Calu3 (cell line): Measurements from ENCODE around the gene IRF2. TPM values are rescaled to one million over a fixed set of nuclear protein-coding genes. Genes with fewer than 3 reads are reported as not detected.

Source experiments
- BruUV-seq: library from RNA; stranded (reverse); fragments of 400-500 nt; replicated peaks from 2 replicates; lab custom pipeline; 2021; lab: Mats Ljungman, UMichigan
- CTCF ChIA-PET: fragments of 300-600 bp; sonication (Branson Sonifier 250); formaldehyde crosslinking; loops from one replicate; lab custom pipeline; 2022; ENCODE audit warnings: antibody characterized with exemption; lab: Charles Lee
- DNase-seq: peaks from one replicate; pipeline ENCODE4 v3.0.0; 2022
- H3K27ac Mint-ChIP-seq: one replicate; pipeline ENCODE4 v1.8.0; 2022; ENCODE audit warnings: mixed read lengths; ENCODE audit not compliant: unreplicated experiment
- H3K27me3 Mint-ChIP-seq: one replicate; pipeline ENCODE4 v1.8.0; 2022; ENCODE audit warnings: mixed read lengths; ENCODE audit not compliant: unreplicated experiment
- H3K36me3 Mint-ChIP-seq: one replicate; pipeline ENCODE4 v1.8.0; 2022; ENCODE audit warnings: mild to moderate bottlenecking, moderate library complexity, mixed read lengths; ENCODE audit not compliant: insufficient read depth, unreplicated experiment
- H3K4me1 Mint-ChIP-seq: one replicate; pipeline ENCODE4 v1.8.0; 2022; ENCODE audit warnings: mild to moderate bottlenecking, low read depth, mixed read lengths; ENCODE audit not compliant: unreplicated experiment
- H3K4me3 Mint-ChIP-seq: one replicate; pipeline ENCODE4 v1.8.0; 2022; ENCODE audit warnings: mild to moderate bottlenecking, low read depth, moderate library complexity, mixed read lengths; ENCODE audit not compliant: unreplicated experiment
- H3K9me3 Mint-ChIP-seq: one replicate; pipeline ENCODE4 v1.8.0; 2022; ENCODE audit warnings: low read depth, mixed read lengths; ENCODE audit not compliant: unreplicated experiment
- CTCF ChIP-seq: fragments of 200-600 bp; IDR thresholded peaks from one replicate; pipeline ENCODE4 v1.8.0; 2022; ENCODE audit warnings: antibody characterized with exemption; ENCODE audit not compliant: unreplicated experiment
- intact Hi-C: fragments of 100-400 bp; cut with micrococcal nuclease; formaldehyde crosslinking; loops from one replicate; pipeline ENCODE4 v1.10.0; 2022; ENCODE audit not compliant: unreplicated experiment
- total RNA-seq: library from RNA; stranded (reverse); gene quantifications from 2 replicates; pipeline ENCODE4 v1.2.3, GENCODE V29; 2022

The IRF2 gene
- total RNA-seq, 1 experiment from 2014 or later, result 27.3 TPM

GRCh38 chr4:184475096-184475461 lies 729 bp upstream of the IRF2 start:
- Mint-ChIP-seq H3K27me3 (no peaks in the 10 kb centered on the region), H3K4me1 (peaks cover 15% of the 10 kb centered on the region), H3K27ac (peak overlapping the region; percentile 96), H3K36me3 (peaks cover 39% of the 10 kb centered on the region), H3K9me3 (no peaks in the 10 kb centered on the region), H3K4me3 (peak overlapping the region; percentile 88)
- intact Hi-C loops, result loop anchor here (2.0 kb wide), 2 partner anchors 62 to 186 kb away; no protein-coding TSS in a partner anchor
- no peak for TF ChIP-seq CTCF
- CTCF ChIA-PET, result interaction anchor here (0.9 to 1.2 kb wide), 3 partner anchors 39 to 211 kb away, joined by 3 read pairs; no protein-coding TSS in a partner anchor
- TSS peak; percentile 79 for BruUV-seq
- peak; percentile 13 for DNase-seq

GRCh38 chr4:184473499-184474262 lies 669 bp downstream of the IRF2 start:
- peak overlapping the region; percentile 88 for H3K4me3 Mint-ChIP-seq
- H3K27ac Mint-ChIP-seq, result peak overlapping the region; percentile 96
- H3K9me3 Mint-ChIP-seq, result no peaks in the 10 kb centered on the region
- H3K36me3 Mint-ChIP-seq, result peaks cover 39% of the 10 kb centered on the region
- BruUV-seq, result no TSS peak
- DNase-seq, result peak; percentile 15
- H3K4me1 Mint-ChIP-seq, result peaks cover 15% of the 10 kb centered on the region
- CTCF ChIA-PET, result interaction anchor here (0.9 to 1.2 kb wide), 2 partner anchors 205 to 209 kb away, joined by 3 read pairs; no protein-coding TSS in a partner anchor
- intact Hi-C loops, result loop anchor here (2.0 to 5.0 kb wide), 4 partner anchors 63 to 185 kb away; no protein-coding TSS in a partner anchor
- no peak for TF ChIP-seq CTCF
- no peaks in the 10 kb centered on the region for H3K27me3 Mint-ChIP-seq

- H3K27me3 Mint-ChIP-seq, result no peaks in the 10 kb centered on the region
- peak overlapping the region; percentile 88 for H3K4me3 Mint-ChIP-seq
- TF ChIP-seq CTCF, result no peak
- DNase-seq, result peak; percentile 78
- intact Hi-C loops, result loop anchor here (1.0 to 5.0 kb wide), 3 partner anchors 90 to 209 kb away; no protein-coding TSS in a partner anchor
- no peaks in the 10 kb centered on the region for H3K9me3 Mint-ChIP-seq
- CTCF ChIA-PET, result no interaction called here
- peak overlapping the region; percentile 74 for H3K27ac Mint-ChIP-seq
- H3K4me1 Mint-ChIP-seq, result peaks cover 13% of the 10 kb centered on the region
- no TSS peak for BruUV-seq
- peaks cover 45% of the 10 kb centered on the region for H3K36me3 Mint-ChIP-seq
Observed at GRCh38 chr4:184472614-184473498, 1.5 kb downstream of the IRF2 start.

DNA sequence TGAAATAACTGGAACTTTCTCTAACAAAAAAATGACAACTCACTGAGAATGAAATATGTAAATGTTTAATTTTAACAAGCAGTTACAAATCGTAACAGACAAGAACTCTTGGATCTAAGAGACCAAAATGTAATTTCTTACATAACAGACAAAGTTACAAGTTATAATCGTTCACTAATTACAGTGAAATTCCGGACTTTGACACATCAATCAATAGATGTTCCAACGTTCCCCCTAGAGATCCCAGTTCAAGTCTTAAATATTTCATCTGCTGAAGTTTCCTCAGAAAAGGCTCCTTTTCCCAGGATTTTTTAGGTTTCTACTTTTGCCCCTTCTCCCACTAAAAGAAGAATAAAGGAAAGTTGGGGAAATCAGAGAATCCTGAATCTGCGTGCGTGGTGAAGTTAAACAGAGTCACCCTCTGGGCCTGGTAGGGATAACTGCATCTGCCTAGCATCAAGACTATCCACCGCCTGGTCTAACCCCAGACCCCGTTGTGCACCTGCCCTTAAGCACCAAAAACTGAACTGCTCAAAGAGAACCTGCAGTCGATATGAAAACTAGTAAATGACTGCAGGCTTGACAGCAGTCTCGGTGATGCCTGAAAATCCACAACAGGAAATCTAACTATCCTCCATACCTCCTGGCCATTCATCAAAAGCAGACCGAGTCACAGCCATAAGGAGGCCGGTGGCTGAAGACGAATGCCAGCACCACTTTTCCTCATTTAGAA lies 2.3 kb downstream of the IRF2 start:
- H3K4me3 Mint-ChIP-seq, result peak overlapping the region; percentile 88
- H3K9me3 Mint-ChIP-seq, result no peaks in the 10 kb centered on the region
- intact Hi-C loops, result loop anchor here (1.0 to 5.0 kb wide), 3 partner anchors 89 to 208 kb away; no protein-coding TSS in a partner anchor
- peak overlapping the region; percentile 74 for H3K27ac Mint-ChIP-seq
- peak; percentile 4 for DNase-seq
- TSS peak; percentile 27 for BruUV-seq
- peaks cover 5% of the 10 kb centered on the region for H3K4me1 Mint-ChIP-seq
- no peaks in the 10 kb centered on the region for H3K27me3 Mint-ChIP-seq
- peaks cover 44% of the 10 kb centered on the region for H3K36me3 Mint-ChIP-seq
- no peak for TF ChIP-seq CTCF
- CTCF ChIA-PET, result no interaction called here
